ENCODE results near the gene HAGHL.

GRCh38 chr16:692356-693108, 34.4 kb upstream of the HAGHL start:
- TF ChIP-seq CTCF (IDR thresholded peaks at IDR 0.05) (no peak), POLR2A (IDR thresholded peaks at IDR 0.05) (no peak)
